ENCODE results near the gene PSTPIP1.
A peak's percentile ranks its signal among the peaks of the same experiment; 100 is the strongest.

Gene PSTPIP1

GRCh38 chr15:77070180-77070494 is 75.2 kb downstream of the PSTPIP1 start:
- DNase-seq (ENCODE audit: low read depth): no peak

DNA sequence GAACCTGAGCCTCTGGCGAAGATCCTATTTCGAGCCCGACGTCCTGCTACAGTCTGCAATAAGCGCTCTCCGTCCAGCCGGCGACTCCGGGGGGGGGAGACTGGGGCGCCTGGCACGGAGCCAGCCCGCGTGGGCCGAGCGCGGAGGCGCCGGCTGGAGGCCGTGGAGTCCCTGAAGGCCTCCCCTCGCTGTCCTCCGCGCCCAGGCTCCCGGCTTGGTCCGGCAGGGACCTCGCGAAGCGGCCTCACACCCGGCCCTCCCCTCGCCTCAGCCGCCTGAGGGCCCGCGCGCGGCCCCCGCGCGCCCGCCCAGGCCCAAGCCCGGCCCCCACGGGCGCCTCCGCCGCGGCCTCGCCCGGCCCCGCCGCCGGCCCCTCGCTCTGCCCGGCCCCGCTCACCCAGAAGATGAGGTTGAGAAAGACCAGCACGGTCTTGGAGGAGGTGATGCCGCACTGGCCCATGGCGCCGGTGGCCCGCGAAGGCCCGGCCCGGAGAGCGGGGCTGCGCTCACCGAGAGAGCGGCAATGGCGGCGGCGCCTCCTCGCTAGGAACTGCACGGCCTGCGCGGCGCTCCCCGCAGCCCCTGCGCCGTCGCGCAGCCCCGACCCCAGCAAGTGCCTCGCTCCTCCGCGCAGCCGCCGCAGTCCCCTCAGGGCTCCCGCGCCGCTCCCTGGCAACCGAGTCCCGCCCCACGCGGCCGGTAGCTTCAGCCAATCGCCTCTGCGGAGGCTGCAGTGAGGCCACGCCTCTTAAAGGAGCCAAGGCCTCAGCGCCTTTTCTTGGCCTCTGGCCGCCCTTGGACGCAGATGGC is 75.8 kb downstream of the PSTPIP1 start, which contains the start of gene TSPAN3:
Gene TSPAN3, minus strand, starts transcription at position 615 of the 810 bp plus-strand sequence. Its CDS starts 155 bp downstream, at position 460.
- peak; percentile 88 for DNase-seq (ENCODE audit: low read depth)

- peak; percentile 26 for DNase-seq (ENCODE audit: low read depth)
These were observed 76.6 kb downstream of the PSTPIP1 start for GRCh38 chr15:77071305-77072223.

GRCh38 chr15:77074350-77074749 is 79.4 kb downstream of the PSTPIP1 start:
- no peak for DNase-seq (ENCODE audit: low read depth)

DNA sequence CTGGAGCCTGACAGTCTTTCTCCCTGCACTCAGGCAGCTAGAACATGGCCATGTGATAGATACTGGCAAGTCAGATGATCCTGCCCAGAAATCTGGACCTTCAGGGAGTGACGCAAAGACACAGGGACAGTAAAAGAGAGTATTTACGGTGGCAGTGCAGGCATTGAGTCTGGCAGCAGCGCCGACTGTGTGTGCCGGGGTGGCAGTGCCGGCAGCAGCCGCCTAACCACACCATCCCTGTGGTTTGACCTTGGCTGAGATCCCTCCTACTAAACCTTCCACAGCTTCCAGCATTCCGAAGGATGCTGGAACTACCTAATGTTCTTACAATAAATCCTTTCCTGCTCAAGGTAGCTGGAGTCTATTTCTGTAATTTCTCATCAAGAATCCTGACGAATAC is 80.6 kb downstream of the PSTPIP1 start:
- DNase-seq (ENCODE audit: low read depth): peak; percentile 35

- DNase-seq (ENCODE audit: low read depth): no peak
These were observed 81.5 kb downstream of the PSTPIP1 start for GRCh38 chr15:77076323-77076915.

- DNase-seq (ENCODE audit: low read depth): no peak
These were observed 87.0 kb downstream of the PSTPIP1 start for GRCh38 chr15:77081971-77082370.

DNA sequence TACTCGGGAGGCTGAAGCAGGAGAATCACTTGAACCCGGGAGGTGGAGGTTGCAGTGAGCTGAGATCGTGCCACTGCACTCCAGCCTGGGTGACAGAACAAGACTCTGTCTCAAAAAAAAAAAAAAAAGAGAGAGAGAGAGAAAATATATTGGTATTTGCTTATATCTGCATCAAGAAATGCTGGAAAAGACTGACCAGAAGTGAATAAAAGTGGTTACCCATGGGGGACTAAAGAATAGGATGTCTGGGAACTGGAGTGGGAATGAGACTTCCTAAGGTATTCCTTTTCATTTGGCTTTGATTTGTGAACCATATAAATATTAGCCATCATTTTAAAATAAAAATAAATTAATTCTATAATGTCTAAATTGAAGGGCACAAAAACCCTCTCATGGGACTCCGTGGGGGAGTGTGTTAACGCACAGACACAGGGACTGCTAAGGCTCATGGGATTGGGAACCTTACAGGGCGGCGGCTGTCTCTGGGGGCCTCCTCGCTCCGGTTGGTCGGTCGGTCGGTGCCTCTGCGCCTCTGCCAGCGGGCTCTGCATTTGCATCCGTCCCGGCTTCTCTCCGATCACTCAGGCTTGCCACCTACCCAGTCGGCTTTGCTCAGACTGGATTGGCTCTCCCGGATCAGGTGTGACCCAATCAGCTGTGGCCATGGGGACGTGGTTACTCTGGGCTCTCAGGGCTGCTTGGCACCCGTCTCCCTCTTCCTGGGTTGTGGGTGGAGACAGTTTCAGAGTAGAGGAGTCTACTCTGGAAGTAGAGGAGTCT is 88.6 kb downstream of the PSTPIP1 start:
- peak; percentile 18 for DNase-seq (ENCODE audit: low read depth)

DNA sequence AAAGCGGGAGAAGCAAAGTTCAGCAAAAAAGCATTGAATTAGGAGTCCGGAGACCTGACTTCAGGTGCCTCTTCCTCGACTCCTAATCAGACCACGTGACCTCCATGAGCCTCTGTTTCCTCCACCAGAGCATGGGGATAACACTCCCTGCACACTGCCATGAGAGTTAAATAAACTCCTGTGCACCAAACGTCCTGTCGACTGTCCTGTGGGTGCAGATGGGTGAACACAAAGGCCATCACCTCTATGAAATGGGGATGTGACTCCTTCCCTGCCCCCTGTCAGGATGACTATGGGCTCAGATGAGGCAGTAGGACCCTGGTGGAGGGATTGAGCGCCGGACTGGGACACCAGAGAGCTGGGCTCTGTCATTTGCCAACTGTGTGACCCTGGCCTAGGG is 89.5 kb downstream of the PSTPIP1 start:
- DNase-seq (ENCODE audit: low read depth): no peak

DNA sequence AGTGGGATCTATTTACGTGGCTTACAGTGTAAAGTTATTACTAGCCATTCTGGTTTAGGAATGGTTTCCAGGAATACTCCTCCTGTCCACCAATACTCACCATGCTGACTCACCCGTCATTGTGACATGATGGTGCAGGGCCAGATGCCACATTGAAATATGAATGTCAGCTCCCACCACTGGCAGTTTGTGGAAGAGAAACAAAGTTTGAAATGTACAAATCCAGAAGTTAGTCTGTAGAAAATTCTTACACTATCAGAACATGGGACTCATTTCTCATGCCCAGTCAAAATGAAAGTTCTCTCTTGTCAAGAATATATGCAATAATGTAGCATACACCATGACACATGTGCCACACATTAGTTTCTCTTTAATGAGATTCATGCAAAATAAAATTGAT is 90.4 kb downstream of the PSTPIP1 start:
- peak; percentile 73 for DNase-seq (ENCODE audit: low read depth)
